Activated CD8-positive, alpha-beta memory T cell treated with anti-CD3 and anti-CD28 coated beads, Interleukin-2, amount 50 U/mL, for 4 hours (primary cell): ENCODE data around the gene CRTC1.

Experiments
- DNase-seq: peaks from one replicate; pipeline ENCODE4 v3.0.0-alpha.2; 2020

Gene CRTC1

GRCh38 chr19:18683109-18683957 lies at the start of gene CRTC1:
Gene CRTC1, plus strand, starts transcription at chr19:18683680. Its CDS starts 23 bp downstream, at chr19:18683703.
- DNase-seq = peak; percentile 95

- DNase-seq = no peak
Measured at GRCh38 chr19:18634612-18635297, 48.7 kb upstream of the CRTC1 start.

- DNase-seq = no peak
Measured at GRCh38 chr19:18635831-18636182, 47.7 kb upstream of the CRTC1 start.

GRCh38 chr19:18636183-18636968 lies 47.1 kb upstream of the CRTC1 start:
- DNase-seq = peak; percentile 99

- no peak for DNase-seq
Measured at GRCh38 chr19:18636969-18637629, 46.4 kb upstream of the CRTC1 start, which contains the start of gene KLHL26. Gene KLHL26, plus strand, starts transcription at chr19:18637028. Its CDS starts 27 bp downstream, at chr19:18637055.

- DNase-seq = no peak
Measured at GRCh38 chr19:18637673-18638630, 45.5 kb upstream of the CRTC1 start.

- no peak for DNase-seq
Measured at GRCh38 chr19:18639706-18640243, 43.7 kb upstream of the CRTC1 start.

GRCh38 chr19:18644196-18645034 lies 39.1 kb upstream of the CRTC1 start:
- no peak for DNase-seq

GRCh38 chr19:18645035-18645511 lies 38.4 kb upstream of the CRTC1 start:
- DNase-seq = no peak

- no peak for DNase-seq
Measured at GRCh38 chr19:18646535-18647370, 36.7 kb upstream of the CRTC1 start.

- DNase-seq = no peak
Measured at GRCh38 chr19:18647371-18647767, 36.1 kb upstream of the CRTC1 start.

- no peak for DNase-seq
Measured at GRCh38 chr19:18647807-18648206, 35.7 kb upstream of the CRTC1 start.

GRCh38 chr19:18648973-18649315 lies 34.5 kb upstream of the CRTC1 start:
- no peak for DNase-seq

- no peak for DNase-seq
Measured at GRCh38 chr19:18649371-18650020, 34.0 kb upstream of the CRTC1 start.

GRCh38 chr19:18650021-18650390 lies 33.5 kb upstream of the CRTC1 start:
- DNase-seq = no peak

- DNase-seq = no peak
Measured at GRCh38 chr19:18650468-18651041, 32.9 kb upstream of the CRTC1 start.

GRCh38 chr19:18651300-18651699 lies 32.2 kb upstream of the CRTC1 start:
- DNase-seq = no peak

GRCh38 chr19:18651733-18652132 lies 31.7 kb upstream of the CRTC1 start:
- DNase-seq = no peak

- no peak for DNase-seq
Measured at GRCh38 chr19:18653853-18654252, 29.6 kb upstream of the CRTC1 start.
